ENCODE data around the gene WTAP.

Gene WTAP

GRCh38 chr6:159681191-159681880, 46.0 kb upstream of the WTAP start:
- no peak overlapping the region for H3K4me3 Mint-ChIP-seq
- H3K4me1 Mint-ChIP-seq: no peaks in the 10 kb centered on the region
- H3K9me3 Mint-ChIP-seq: no peaks in the 10 kb centered on the region
- TF ChIP-seq CTCF (IDR thresholded peaks at IDR 0.05): no peak
- no peak for DNase-seq
- peaks cover 57% of the 10 kb centered on the region for H3K36me3 Mint-ChIP-seq (ENCODE audit: low read depth)
- H3K27ac Mint-ChIP-seq: no peak overlapping the region
- no peaks in the 10 kb centered on the region for H3K27me3 Mint-ChIP-seq (ENCODE audit: low read depth, poor library complexity)

- DNase-seq: no peak
- no peak for TF ChIP-seq CTCF (IDR thresholded peaks at IDR 0.05)
- no peak overlapping the region for H3K27ac Mint-ChIP-seq
- H3K27me3 Mint-ChIP-seq (ENCODE audit: low read depth, poor library complexity): no peaks in the 10 kb centered on the region
- no peaks in the 10 kb centered on the region for H3K9me3 Mint-ChIP-seq
- no peaks in the 10 kb centered on the region for H3K4me1 Mint-ChIP-seq
- peaks cover 58% of the 10 kb centered on the region for H3K36me3 Mint-ChIP-seq (ENCODE audit: low read depth)
- no peak overlapping the region for H3K4me3 Mint-ChIP-seq
These were observed 45.0 kb upstream of the WTAP start for GRCh38 chr6:159682295-159682694.

- TF ChIP-seq CTCF (IDR thresholded peaks at IDR 0.05): no peak
- no peaks in the 10 kb centered on the region for H3K4me1 Mint-ChIP-seq
- DNase-seq: no peak
These were observed 44.5 kb upstream of the WTAP start for GRCh38 chr6:159682810-159683209.

GRCh38 chr6:159684013-159684304, 43.3 kb upstream of the WTAP start:
- TF ChIP-seq CTCF (IDR thresholded peaks at IDR 0.05): no peak
- peaks cover 71% of the 10 kb centered on the region for H3K36me3 Mint-ChIP-seq (ENCODE audit: low read depth)
- no peak overlapping the region for H3K27ac Mint-ChIP-seq
- DNase-seq: no peak
- no peaks in the 10 kb centered on the region for H3K4me1 Mint-ChIP-seq
- H3K9me3 Mint-ChIP-seq: no peaks in the 10 kb centered on the region
- no peak overlapping the region for H3K4me3 Mint-ChIP-seq
- no peaks in the 10 kb centered on the region for H3K27me3 Mint-ChIP-seq (ENCODE audit: low read depth, poor library complexity)

More at GRCh38 chr6:159682810-159683209, 44.5 kb upstream of the WTAP start:
- H3K9me3 Mint-ChIP-seq: no peaks in the 10 kb centered on the region
- no peak overlapping the region for H3K27ac Mint-ChIP-seq
- no peaks in the 10 kb centered on the region for H3K27me3 Mint-ChIP-seq (ENCODE audit: low read depth, poor library complexity)
- H3K4me3 Mint-ChIP-seq: no peak overlapping the region
- H3K36me3 Mint-ChIP-seq (ENCODE audit: low read depth): peaks cover 63% of the 10 kb centered on the region

DNA sequence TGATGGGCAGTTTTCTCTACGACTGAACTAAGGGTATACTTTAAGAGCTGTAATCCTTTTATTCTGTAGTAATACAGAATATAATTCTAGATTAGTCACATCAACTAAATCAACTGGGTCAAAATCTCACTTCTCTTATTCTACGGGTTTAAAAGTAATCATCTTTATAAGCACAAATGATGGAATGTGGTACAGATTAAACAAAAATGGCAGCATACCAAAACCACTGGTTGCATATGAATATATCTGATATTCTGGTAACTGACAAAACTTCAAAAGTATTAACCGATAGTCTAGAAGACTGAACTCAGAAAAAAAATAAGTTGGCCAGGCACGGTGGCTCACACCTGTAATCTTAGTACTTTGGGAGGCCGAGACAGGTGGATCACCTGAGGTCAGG, 41.3 kb upstream of the WTAP start:
- TF ChIP-seq CTCF (IDR thresholded peaks at IDR 0.05): no peak
- H3K4me3 Mint-ChIP-seq: no peak overlapping the region
- peaks cover 2% of the 10 kb centered on the region for H3K4me1 Mint-ChIP-seq
- no peaks in the 10 kb centered on the region for H3K9me3 Mint-ChIP-seq
- H3K36me3 Mint-ChIP-seq (ENCODE audit: low read depth): peaks cover 70% of the 10 kb centered on the region
- DNase-seq: no peak
- H3K27me3 Mint-ChIP-seq (ENCODE audit: low read depth, poor library complexity): no peaks in the 10 kb centered on the region
- H3K27ac Mint-ChIP-seq: peak overlapping the region; percentile 36

- DNase-seq: no peak
- Mint-ChIP-seq H3K9me3 (no peaks in the 10 kb centered on the region), H3K4me3 (no peak overlapping the region), H3K27ac (no peak overlapping the region), H3K4me1 (peaks cover 9% of the 10 kb centered on the region), H3K36me3 (ENCODE audit: low read depth) (peaks cover 64% of the 10 kb centered on the region), H3K27me3 (ENCODE audit: low read depth, poor library complexity) (no peaks in the 10 kb centered on the region)
- no peak for TF ChIP-seq CTCF (IDR thresholded peaks at IDR 0.05)
These were observed 40.6 kb upstream of the WTAP start for GRCh38 chr6:159686703-159687102.

Measured in nephron progenitor cell (in vitro differentiated cells).